Activated CD4-positive, alpha-beta memory T cell treated with anti-CD3 and anti-CD28 coated beads, Interleukin-2, amount 10 ng/mL, durations not matched to agents 7 days and 5 days (primary cell): ENCODE data around the gene ZNF672. TPM values are rescaled to one million over a fixed set of nuclear protein-coding genes. Genes with fewer than 3 reads are reported as not detected.
"Not testable (repeated sequence)": the region's sequence is repeated elsewhere in the genome, so short reads cannot be mapped to it uniquely, and the experiment has no call there.

Experiments
- CTCF ChIA-PET: fragments of 350-600 bp; sonication (Branson Sonifier 250); formaldehyde crosslinking; loops from one replicate; lab custom pipeline; 2021; ENCODE audit warnings: antibody characterized with exemption, inconsistent platforms; lab: Charles Lee
- POLR2A ChIA-PET: fragments of 350-600 bp; sonication (Branson Sonifier 250); formaldehyde crosslinking; loops from one replicate; lab custom pipeline; 2021; ENCODE audit warnings: antibody characterized with exemption; lab: Charles Lee
- DNase-seq: peaks from one replicate; pipeline ENCODE4 v3.0.0-alpha.2; 2020
- H3K27ac Mint-ChIP-seq: one replicate; pipeline ENCODE4 v1.8.0; 2021; ENCODE audit warnings: mild to moderate bottlenecking, mixed read lengths
- H3K27me3 Mint-ChIP-seq: one replicate; pipeline ENCODE4 v1.8.0; 2021; ENCODE audit warnings: mixed read lengths
- H3K36me3 Mint-ChIP-seq: one replicate; pipeline ENCODE4 v1.8.0; 2021; ENCODE audit warnings: low read depth, mixed read lengths
- H3K4me1 Mint-ChIP-seq: one replicate; pipeline ENCODE4 v1.8.0; 2021; ENCODE audit warnings: mixed read lengths
- H3K4me3 Mint-ChIP-seq: one replicate; pipeline ENCODE4 v1.8.0; 2021; ENCODE audit warnings: mild to moderate bottlenecking, mixed read lengths
- H3K9me3 Mint-ChIP-seq: one replicate; pipeline ENCODE4 v1.8.0; 2021; ENCODE audit warnings: mixed read lengths
- total RNA-seq, 2 experiments: library from RNA; stranded (reverse); gene quantifications; one replicate each; pipeline ENCODE4 v1.2.3, GENCODE V29; 2021

ZNF672 gene
- total RNA-seq: 10 to 100 TPM; 54.1 to 60.1 TPM

GRCh38 chr1:248837781-248838356 is at the start of gene ZNF672:
TSS of gene ZNF672 (plus strand) at chr1:248838224. CDS start at chr1:248847275, 9,051 bp downstream.
- H3K36me3 Mint-ChIP-seq: peaks cover 9% of the 10 kb centered on the region
- no peaks in the 10 kb centered on the region for H3K9me3 Mint-ChIP-seq
- no peak within 1 kb of the TSS for H3K27ac Mint-ChIP-seq
- H3K27me3 Mint-ChIP-seq: peaks cover 4% of the 10 kb centered on the region
- peaks cover 29% of the 10 kb centered on the region for H3K4me1 Mint-ChIP-seq
- DNase-seq: peak; percentile 96
- ChIA-PET CTCF (interaction anchor here (0.6 to 4.3 kb wide), 5 partner anchors 11 to 87 kb away, joined by 3 to 69 read pairs (median 9); partner anchors contain the start of genes SH3BP5L and ZNF692), POLR2A (interaction anchor here (0.7 to 5.4 kb wide), 13 partner anchors 9 to 89 kb away, joined by 3 to 136 read pairs (median 4); partner anchors contain the start of genes SH3BP5L and ZNF692)
- no peak within 1 kb of the TSS for H3K4me3 Mint-ChIP-seq

- Mint-ChIP-seq H3K9me3 (peaks cover 2% of the 10 kb centered on the region), H3K36me3 (no peaks in the 10 kb centered on the region), H3K27me3 (peaks cover 13% of the 10 kb centered on the region), H3K4me1 (peaks cover 8% of the 10 kb centered on the region), H3K27ac (no peak overlapping the region), H3K4me3 (no peak overlapping the region)
- ChIA-PET POLR2A (interaction anchor here (0.8 kb wide), 1 partner anchor 50 kb away, joined by 3 read pairs; the partner anchor contains the start of gene ZNF672), CTCF (no interaction called here)
- no peak for DNase-seq
Measured at GRCh38 chr1:248788327-248788726, 49.7 kb upstream of the ZNF672 start.

GRCh38 chr1:248789337-248789736 is 48.7 kb upstream of the ZNF672 start:
- H3K9me3 Mint-ChIP-seq, POLR2A ChIA-PET, CTCF ChIA-PET, H3K4me3 Mint-ChIP-seq, H3K27ac Mint-ChIP-seq, H3K36me3 Mint-ChIP-seq, DNase-seq: not testable (repeated sequence)
- H3K4me1 Mint-ChIP-seq: peaks cover 17% of the 10 kb centered on the region
- H3K27me3 Mint-ChIP-seq: peaks cover 13% of the 10 kb centered on the region

GRCh38 chr1:248790456-248790855 is 47.6 kb upstream of the ZNF672 start:
- CTCF ChIA-PET: interaction anchor here (0.7 kb wide), 1 partner anchor 21 kb away, joined by 3 read pairs; no protein-coding TSS in a partner anchor
- POLR2A ChIA-PET: no interaction called here
- peaks cover 4% of the 10 kb centered on the region for H3K36me3 Mint-ChIP-seq
- DNase-seq: no peak
- peaks cover 14% of the 10 kb centered on the region for H3K27me3 Mint-ChIP-seq
- no peak overlapping the region for H3K4me3 Mint-ChIP-seq
- peaks cover 5% of the 10 kb centered on the region for H3K9me3 Mint-ChIP-seq
- no peak overlapping the region for H3K27ac Mint-ChIP-seq
- H3K4me1 Mint-ChIP-seq: peaks cover 17% of the 10 kb centered on the region

GRCh38 chr1:248791010-248791409 is 47.0 kb upstream of the ZNF672 start:
- no peak for DNase-seq
- Mint-ChIP-seq H3K4me3 (no peak overlapping the region), H3K4me1 (peaks cover 14% of the 10 kb centered on the region), H3K27ac (no peak overlapping the region), H3K9me3 (peaks cover 5% of the 10 kb centered on the region), H3K27me3 (peaks cover 17% of the 10 kb centered on the region), H3K36me3 (peaks cover 4% of the 10 kb centered on the region)
- ChIA-PET POLR2A (no interaction called here), CTCF (no interaction called here)

- CTCF ChIA-PET: no interaction called here
- peaks cover 5% of the 10 kb centered on the region for H3K9me3 Mint-ChIP-seq
- DNase-seq: no peak
Measured at GRCh38 chr1:248792342-248792741, 45.7 kb upstream of the ZNF672 start.

GRCh38 chr1:248793592-248793991 is 44.4 kb upstream of the ZNF672 start:
- Mint-ChIP-seq H3K27me3 (peaks cover 30% of the 10 kb centered on the region), H3K36me3 (peaks cover 4% of the 10 kb centered on the region), H3K9me3 (peaks cover 5% of the 10 kb centered on the region), H3K27ac (no peak overlapping the region), H3K4me3 (no peak overlapping the region), H3K4me1 (peaks cover 14% of the 10 kb centered on the region)
- CTCF ChIA-PET: interaction anchor here (1.0 kb wide), 1 partner anchor 12 kb away, joined by 4 read pairs; no protein-coding TSS in a partner anchor
- no peak for DNase-seq
- POLR2A ChIA-PET: no interaction called here

More at GRCh38 chr1:248792342-248792741, 45.7 kb upstream of the ZNF672 start:
- H3K27ac Mint-ChIP-seq: no peak overlapping the region
- POLR2A ChIA-PET: no interaction called here
- H3K4me1 Mint-ChIP-seq: peaks cover 14% of the 10 kb centered on the region
- H3K4me3 Mint-ChIP-seq: no peak overlapping the region
- peaks cover 4% of the 10 kb centered on the region for H3K36me3 Mint-ChIP-seq
- H3K27me3 Mint-ChIP-seq: peaks cover 21% of the 10 kb centered on the region

GRCh38 chr1:248794663-248795062 is 43.4 kb upstream of the ZNF672 start:
- peaks cover 34% of the 10 kb centered on the region for H3K27me3 Mint-ChIP-seq
- POLR2A ChIA-PET, H3K27ac Mint-ChIP-seq, H3K9me3 Mint-ChIP-seq, H3K4me3 Mint-ChIP-seq, DNase-seq, H3K36me3 Mint-ChIP-seq: not testable (repeated sequence)
- peaks cover 14% of the 10 kb centered on the region for H3K4me1 Mint-ChIP-seq
- CTCF ChIA-PET: interaction anchor here (1.7 kb wide), 1 partner anchor 10 kb away, joined by 6 read pairs; no protein-coding TSS in a partner anchor

- CTCF ChIA-PET: interaction anchor here (0.7 kb wide), 1 partner anchor 114 kb away, joined by 3 read pairs; no protein-coding TSS in a partner anchor
Measured at GRCh38 chr1:248798791-248799190, 39.2 kb upstream of the ZNF672 start.

GRCh38 chr1:248800459-248800858 is 37.6 kb upstream of the ZNF672 start:
- Mint-ChIP-seq H3K4me3 (no peak overlapping the region), H3K27me3 (peaks cover 29% of the 10 kb centered on the region), H3K4me1 (no peaks in the 10 kb centered on the region), H3K9me3 (no peaks in the 10 kb centered on the region), H3K27ac (no peak overlapping the region), H3K36me3 (no peaks in the 10 kb centered on the region)
- CTCF ChIA-PET: no interaction called here
- POLR2A ChIA-PET: no interaction called here
- no peak for DNase-seq

More at GRCh38 chr1:248798791-248799190, 39.2 kb upstream of the ZNF672 start:
- peaks cover 31% of the 10 kb centered on the region for H3K27me3 Mint-ChIP-seq
- no peak overlapping the region for H3K27ac Mint-ChIP-seq
- H3K4me3 Mint-ChIP-seq: no peak overlapping the region
- POLR2A ChIA-PET: no interaction called here
- peaks cover 3% of the 10 kb centered on the region for H3K9me3 Mint-ChIP-seq
- H3K4me1 Mint-ChIP-seq: peaks cover 4% of the 10 kb centered on the region
- H3K36me3 Mint-ChIP-seq: peaks cover 3% of the 10 kb centered on the region
- DNase-seq: no peak

- H3K36me3 Mint-ChIP-seq: no peaks in the 10 kb centered on the region
- POLR2A ChIA-PET: no interaction called here
Measured at GRCh38 chr1:248802454-248802853, 35.6 kb upstream of the ZNF672 start.

GRCh38 chr1:248803501-248803900 is 34.5 kb upstream of the ZNF672 start:
- H3K9me3 Mint-ChIP-seq, DNase-seq, CTCF ChIA-PET, H3K4me3 Mint-ChIP-seq, H3K27ac Mint-ChIP-seq, H3K36me3 Mint-ChIP-seq, H3K4me1 Mint-ChIP-seq, POLR2A ChIA-PET: not testable (repeated sequence)
- H3K27me3 Mint-ChIP-seq: peaks cover 10% of the 10 kb centered on the region

More at GRCh38 chr1:248802454-248802853, 35.6 kb upstream of the ZNF672 start:
- H3K9me3 Mint-ChIP-seq: no peaks in the 10 kb centered on the region
- no peaks in the 10 kb centered on the region for H3K4me1 Mint-ChIP-seq
- no peak for DNase-seq
- peaks cover 18% of the 10 kb centered on the region for H3K27me3 Mint-ChIP-seq
- H3K4me3 Mint-ChIP-seq: no peak overlapping the region
- no peak overlapping the region for H3K27ac Mint-ChIP-seq
- CTCF ChIA-PET: no interaction called here
